SKM-1 (cell line): ENCODE results near the gene MAST4.

ENCODE experiments used
- DNase-seq: peaks from one replicate; lab custom pipeline; 2025; ENCODE audit not compliant: unreplicated experiment; lab: John Stamatoyannopoulos, UW

MAST4 gene

DNA sequence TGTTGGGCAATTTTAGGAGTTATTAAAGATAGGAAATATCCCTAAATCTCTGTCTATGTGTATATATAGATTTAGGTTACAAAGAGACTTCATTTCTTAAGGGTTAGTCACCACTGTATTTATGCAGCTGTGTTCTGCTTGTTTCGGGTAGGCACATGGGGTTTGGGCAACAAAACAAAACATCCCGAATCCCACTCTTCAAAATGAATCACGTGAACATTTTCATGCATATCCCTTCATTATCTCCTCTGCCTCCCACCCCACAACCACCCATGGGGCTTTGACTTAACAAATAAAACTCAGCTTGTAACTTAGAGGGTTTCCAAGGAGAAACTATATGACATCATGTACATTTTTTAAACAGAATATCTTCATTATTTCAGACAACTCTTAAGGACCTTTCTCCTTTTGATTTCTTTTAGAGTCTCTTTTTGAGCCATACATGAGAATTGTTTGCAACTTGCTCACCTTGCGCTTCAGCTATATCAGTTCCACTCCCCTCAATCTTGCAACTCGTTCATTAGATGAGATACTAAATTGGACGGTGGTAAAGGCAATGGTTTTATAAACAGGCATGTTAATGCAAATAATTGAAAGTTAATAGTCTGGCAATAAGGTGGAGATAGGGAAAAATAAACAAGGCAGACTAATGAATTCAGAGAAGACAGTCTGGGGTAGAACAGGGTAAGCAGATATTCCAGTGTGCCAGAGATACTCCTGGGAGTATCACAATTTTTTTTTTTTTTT is 463.7 kb downstream of the MAST4 start:
- DNase-seq = no peak

- DNase-seq = no peak
Measured at GRCh38 chr5:67061511-67061910, 465.3 kb downstream of the MAST4 start.

- no peak for DNase-seq
Measured at GRCh38 chr5:67063055-67063454, 466.9 kb downstream of the MAST4 start.

DNA sequence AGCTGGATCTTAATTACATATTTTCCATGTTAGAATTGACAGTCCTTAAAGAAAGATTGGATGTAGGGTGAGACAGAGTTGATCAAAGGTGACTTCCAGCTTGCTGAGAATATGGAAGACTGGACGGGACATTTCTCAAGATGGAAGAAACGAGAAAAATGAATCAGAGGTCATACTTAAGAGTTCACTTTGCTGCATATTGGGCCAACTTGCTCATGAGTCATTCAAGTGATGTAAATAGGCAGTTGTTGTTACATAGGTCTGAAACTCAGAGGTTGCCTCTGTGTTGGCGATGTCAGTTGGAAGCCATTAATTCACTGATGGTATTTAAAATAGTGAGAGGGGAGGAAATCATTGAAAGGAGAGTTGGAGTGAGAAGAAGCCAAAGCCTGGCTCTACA is 467.6 kb downstream of the MAST4 start:
- no peak for DNase-seq

GRCh38 chr5:67065237-67065636 is 469.0 kb downstream of the MAST4 start:
- no peak for DNase-seq

- DNase-seq = no peak
Measured at GRCh38 chr5:67065696-67066095, 469.5 kb downstream of the MAST4 start.

GRCh38 chr5:67066815-67067214 is 470.6 kb downstream of the MAST4 start:
- DNase-seq = no peak

GRCh38 chr5:67073045-67073680 is 477.0 kb downstream of the MAST4 start:
- no peak for DNase-seq

- no peak for DNase-seq
Measured at GRCh38 chr5:67077296-67077695, 481.1 kb downstream of the MAST4 start.

GRCh38 chr5:67081261-67081660 is 485.1 kb downstream of the MAST4 start:
- DNase-seq = peak; percentile 31

- no peak for DNase-seq
Measured at GRCh38 chr5:67082941-67083340, 486.7 kb downstream of the MAST4 start.

DNA sequence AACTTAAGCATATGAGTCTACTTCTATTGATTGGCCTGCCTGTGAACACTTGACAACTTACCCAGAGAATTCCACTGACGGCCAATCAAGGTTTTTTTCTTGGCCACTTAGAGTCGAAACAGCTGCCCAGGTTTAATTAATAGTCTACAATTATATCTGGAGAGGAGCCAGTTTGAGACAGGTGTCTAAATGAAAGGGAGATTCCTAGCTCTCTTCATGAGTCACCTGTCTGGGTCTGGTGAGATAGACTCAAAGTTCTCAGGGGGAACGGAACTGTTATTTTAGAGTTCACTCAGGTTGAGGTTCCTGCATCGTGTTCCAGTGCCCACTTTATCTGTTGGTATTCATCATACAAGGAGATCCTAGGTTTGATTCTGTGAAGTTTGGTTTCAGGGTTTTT is 489.4 kb downstream of the MAST4 start:
- DNase-seq = no peak

GRCh38 chr5:67089200-67089725 is 493.1 kb downstream of the MAST4 start:
- no peak for DNase-seq

DNA sequence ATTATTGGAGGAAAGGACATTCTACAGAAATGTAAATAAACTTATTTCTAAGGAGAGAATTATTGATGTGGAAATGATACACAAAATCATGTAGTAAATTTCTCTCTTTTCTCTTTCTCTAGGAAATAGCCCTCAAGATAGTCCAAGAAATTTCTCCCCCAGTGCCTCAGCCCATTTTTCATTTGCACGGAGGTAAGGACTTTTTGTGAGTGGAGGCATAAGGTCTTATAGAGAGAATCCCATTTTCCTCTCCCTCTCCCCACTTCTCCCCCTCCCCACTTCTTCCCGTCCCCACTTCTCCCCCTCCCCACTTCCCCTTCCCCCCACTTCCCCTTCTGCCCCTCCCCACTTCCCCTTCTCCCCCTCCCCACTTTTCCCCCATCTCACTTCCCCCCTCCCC is 493.8 kb downstream of the MAST4 start:
- DNase-seq = no peak

DNA sequence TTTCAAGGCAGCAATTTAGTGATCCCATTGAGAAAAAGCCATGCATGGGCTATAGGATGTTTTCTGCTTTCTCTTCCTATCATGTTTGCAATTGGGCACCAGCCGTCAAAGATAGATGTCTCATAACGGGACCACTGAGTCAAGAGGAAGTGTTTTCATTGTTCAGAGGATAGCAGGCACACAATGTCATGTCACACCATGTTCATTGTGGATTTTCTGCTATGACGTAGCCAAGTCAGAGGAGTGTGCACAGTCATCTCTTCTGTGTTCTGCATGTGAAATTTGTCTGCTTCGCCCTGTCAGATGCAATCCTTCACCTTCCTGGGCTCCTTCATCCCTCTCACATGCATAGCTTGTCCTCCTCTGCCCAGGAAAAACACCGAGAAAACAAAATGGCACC is 494.4 kb downstream of the MAST4 start:
- no peak for DNase-seq

- no peak for DNase-seq
Measured at GRCh38 chr5:67092535-67092934, 496.3 kb downstream of the MAST4 start.

DNA sequence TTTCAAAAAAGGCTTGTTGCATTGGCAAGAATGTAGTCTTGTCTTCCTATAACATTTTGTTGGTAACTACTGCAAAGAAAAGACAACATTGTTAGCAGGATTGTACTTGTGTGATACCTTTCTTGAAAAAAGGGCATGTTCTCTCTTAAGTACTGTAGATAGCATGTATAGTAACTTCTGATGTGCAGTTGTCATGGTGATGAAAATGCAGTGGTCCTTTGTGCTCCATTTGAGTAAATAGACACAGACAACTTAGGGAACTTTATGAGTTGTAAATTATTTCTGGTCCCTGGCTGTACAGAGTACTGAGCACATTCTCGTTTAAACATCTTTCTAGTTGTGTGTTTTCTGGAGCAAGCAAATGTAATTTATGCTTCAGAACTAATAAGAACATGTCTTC is 497.1 kb downstream of the MAST4 start:
- DNase-seq = no peak

GRCh38 chr5:67094476-67095300 is 498.5 kb downstream of the MAST4 start:
- no peak for DNase-seq

DNA sequence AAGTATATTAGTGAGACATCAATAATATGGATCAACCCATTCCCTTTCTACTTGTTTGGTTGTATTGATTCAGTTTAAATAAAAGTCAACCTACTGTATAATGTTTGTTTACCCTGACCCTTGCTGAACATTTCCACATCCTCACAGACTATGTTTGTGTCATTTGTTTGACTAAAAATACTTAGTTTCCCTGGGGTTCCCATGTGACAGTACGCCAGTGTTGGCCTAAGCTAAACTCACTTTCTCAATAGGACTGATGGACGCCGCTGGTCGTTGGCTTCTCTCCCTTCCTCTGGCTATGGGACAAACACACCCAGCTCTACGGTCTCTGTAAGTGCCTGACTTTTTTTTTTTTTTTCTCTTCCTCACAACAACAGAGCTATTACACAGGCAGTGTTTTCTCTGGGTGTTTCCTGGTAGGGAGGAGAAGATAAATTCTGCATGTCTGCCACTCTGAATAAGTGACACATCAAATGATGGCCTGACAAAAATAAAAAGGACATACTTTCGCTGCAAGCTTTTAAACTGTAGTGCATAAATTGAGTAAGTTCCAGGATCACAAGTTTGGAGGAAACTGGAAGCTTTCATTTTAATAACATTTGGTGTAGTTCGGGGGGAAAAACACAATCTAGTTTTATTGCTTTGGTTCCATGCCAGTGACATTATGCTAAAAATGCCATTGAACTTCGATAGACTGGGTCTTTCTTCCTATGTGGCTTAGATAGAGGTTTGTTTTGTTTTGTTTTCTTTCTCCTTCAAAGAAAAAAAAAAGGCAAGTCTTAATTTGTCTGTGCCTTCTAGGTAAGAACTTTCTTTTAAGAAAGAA is 499.4 kb downstream of the MAST4 start:
- DNase-seq = no peak

DNA sequence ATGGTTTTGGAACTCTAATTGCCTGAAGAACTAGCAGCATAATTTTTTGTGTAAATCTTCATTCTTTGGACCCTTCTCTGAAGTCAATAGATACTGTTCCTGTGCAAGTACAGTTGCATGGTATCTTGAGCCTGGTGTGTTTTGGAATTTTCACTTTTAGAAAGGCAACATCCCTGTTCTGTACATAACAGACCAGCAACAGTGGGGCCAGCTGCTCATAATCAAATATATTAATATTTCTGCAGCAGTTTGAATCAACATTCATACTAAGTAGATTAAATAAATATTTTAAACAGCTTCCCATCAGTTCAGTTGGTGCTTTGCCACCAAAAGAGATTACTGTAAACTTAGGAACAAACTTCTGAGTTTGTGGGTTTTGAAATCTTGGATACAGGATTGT is 502.5 kb downstream of the MAST4 start:
- DNase-seq = no peak

DNA sequence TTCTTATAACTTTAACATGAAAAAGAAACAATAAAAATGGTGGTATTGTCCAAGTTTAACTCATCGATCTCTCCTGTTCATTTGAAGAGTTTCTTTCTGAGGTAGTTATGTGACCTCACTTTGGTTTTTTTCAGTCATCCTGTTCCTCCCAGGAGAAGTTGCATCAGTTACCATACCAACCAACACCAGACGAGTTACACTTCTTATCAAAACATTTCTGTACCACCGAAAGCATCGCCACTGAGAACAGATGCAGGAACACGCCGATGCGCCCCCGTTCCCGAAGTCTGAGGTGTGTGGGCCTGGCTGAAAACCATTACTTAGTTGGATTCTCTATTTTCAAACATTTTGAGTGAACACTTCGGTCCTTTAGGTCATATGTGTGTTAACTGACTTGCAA is 504.1 kb downstream of the MAST4 start:
- DNase-seq = no peak
